ENCODE data around the gene ZNF777.
"Not testable (repeated sequence)": the region's sequence is repeated elsewhere in the genome, so short reads cannot be mapped to it uniquely, and the experiment has no call there.

ZNF777 gene

GRCh38 chr7:149404825-149405224 is 56.0 kb downstream of the ZNF777 start:
- FAIRE-seq: no peak

GRCh38 chr7:149404396-149404795 is 56.5 kb downstream of the ZNF777 start:
- no peak for FAIRE-seq

DNA sequence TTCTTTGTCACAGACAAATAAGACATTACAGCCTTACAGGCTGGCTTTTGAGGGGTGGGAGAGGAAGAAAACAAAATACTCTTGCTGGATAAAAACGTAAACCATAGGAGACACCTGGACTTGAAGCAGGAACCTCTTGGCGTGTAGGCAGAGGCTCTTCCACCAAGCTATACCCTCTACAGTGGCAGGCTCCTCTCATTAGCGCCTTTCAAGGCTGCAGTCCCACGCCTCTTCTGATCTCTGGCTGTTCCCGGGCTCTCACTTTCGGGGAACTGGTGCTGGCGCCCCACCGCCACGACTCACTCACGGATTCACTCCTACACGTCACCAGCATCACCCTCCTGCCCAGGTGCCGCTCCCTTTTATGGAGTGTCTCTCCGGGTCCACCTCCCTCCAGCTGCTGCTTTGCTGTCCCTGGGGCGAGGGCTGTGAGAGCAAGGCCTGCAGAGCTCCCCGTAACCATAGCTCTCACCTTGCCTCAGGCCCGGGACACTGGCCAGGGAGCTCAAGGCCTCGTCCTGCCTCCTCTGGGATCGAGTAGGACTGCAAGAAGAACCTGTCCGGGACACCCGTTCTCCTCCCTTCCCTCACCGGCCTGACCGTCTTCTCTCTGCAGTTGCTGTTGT is 62.6 kb downstream of the ZNF777 start:
- FAIRE-seq: no peak

- FAIRE-seq: no peak
Observed at GRCh38 chr7:149397470-149398043, 63.3 kb downstream of the ZNF777 start.

DNA sequence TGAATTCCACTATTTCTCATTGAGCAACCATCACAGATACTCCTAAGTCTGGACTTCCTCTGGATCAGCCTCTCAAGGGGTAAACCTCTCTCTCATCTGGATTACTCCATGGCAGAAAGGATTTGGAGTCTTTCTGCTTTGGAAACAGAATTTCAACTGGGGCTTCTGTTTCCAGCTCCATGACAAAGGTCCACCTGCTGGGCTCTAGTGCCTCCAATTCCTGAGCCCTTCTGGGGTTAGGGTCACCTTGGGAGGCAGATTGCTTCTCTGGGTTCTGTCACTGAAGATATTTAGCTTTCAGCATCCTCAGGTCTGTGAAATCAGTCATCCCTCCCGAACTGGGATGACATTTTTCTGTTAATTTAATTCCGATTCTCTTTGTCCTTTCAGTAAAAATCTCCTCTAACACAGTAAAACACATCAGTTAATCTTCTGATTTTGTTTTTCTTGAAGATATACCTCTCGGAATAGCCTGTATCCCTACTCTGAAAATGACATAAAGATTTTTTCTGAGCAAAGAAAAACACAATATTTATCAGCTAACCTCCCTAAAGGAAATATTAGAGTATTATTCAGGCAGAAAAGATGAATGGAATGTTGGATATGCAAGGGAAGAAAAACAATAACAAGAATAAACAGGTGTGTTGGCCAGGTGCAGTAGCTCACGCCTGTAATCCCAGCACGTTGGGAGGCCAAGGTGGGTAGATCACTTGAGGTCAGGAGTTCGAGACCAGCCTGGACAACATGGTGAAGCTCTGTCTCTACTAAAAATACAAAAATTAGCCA is 72.1 kb downstream of the ZNF777 start:
- not testable (repeated sequence) for FAIRE-seq

DNA sequence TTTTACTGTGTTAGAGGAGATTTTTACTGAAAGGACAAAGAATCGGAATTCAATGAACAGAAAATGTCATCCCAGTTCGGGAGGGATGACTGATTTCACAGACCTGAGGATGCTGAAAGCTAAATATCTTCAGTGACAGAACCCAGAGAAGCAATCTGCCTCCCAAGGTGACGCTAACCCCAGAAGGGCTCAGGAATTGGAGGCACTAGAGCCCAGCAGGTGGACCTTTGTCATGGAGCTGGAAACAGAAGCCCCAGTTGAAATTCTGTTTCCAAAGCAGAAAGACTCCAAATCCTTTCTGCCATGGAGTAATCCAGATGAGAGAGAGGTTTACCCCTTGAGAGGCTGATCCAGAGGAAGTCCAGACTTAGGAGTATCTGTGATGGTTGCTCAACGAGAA is 74.3 kb downstream of the ZNF777 start:
- not testable (repeated sequence) for FAIRE-seq

DNA sequence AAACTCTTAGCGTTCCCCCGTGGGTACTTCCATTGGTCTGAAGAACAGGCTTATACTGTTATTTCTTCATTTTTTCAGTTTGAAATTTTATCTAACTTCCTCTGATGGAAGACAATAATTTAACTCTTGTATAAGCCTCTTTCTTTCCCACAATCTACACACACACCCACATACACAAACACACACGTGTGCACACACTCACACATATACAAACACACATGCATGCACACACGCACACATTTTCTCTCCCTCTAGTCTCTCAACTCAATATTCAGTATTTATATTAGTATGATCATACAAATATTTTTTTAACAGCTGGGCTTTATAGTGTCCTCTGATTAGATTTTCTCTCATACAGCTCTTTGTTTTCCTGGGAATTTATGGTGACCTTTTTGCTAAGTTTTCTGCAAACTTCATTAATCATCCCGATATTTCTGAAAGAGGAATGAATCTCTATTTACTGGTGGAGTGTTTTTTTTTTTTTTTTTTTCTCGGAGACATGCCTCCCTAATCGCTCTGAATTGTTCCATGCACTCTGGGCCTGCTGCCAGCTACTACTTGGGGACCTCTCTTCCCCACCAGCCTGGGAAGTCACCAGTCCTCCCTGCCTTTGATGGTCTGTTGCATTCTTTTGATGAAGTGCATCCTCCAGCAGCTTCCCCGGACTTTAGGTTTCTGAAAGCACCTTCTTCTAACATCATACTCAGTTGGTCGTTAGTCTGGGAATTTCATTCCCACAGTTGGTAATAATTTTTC is 75.5 kb downstream of the ZNF777 start:
- FAIRE-seq: no peak

Measured in islet of Langerhans (tissue), 1 donor.